ENCODE data around the gene NFIC. TPM values are rescaled to one million over a fixed set of nuclear protein-coding genes. Genes with fewer than 3 reads are reported as not detected.
A peak's percentile ranks its signal among the peaks of the same experiment; 100 is the strongest.

The NFIC gene
- total RNA-seq, 4 donors from 2014 or later: 125 to 285 (median 155) TPM

DNA sequence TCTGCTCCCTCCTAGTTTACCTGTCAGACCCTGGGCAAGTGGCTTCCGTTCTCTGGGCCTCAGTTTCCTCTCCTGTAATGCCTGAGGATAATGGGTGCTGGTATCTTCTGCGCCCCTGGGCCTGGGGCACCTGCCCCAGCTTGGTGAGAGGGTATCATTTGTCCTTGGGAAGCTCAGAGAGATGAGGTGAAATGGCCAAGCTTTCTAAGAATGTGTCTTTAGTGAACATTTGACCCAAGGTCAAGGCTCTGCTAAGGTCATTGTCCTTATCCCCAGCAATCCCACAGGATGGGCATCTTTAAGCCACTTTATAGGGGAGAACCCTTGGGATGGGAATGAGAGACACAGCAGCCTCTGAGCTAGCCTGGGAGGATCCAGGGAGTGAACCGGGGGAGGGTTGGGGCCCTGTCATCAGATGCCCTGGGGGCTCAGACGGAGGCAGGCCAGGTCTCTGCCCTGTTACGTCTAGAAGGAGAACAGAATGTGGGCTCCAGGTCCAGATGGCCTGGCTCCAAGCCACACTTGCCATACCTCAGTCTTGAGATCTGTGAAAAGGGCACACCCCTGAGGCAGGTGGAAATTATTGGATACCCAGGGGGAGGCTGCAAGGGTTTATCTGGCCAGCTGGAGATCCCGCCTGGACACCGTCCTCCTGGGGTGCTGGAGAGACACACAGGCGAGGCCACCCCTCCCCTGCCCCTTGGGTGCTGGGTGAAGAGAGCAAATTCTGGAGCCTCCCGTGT, 1.1 kb upstream of the NFIC start:
- no peaks in the 10 kb centered on the region for H3K9me3 ChIP-seq
- 65% methylated on average over 2 of the region's 9 CpGs; no CpG with 5 or more reads in 1 of the 2 donors for WGBS, 2 donors (ENCODE audit: low coverage in 1 of 2)
- H3K27ac ChIP-seq: peak overlapping the region; percentile 98 to 100 (median 100)
- H3K4me3 ChIP-seq: peak overlapping the region; percentile 85 to 94
- peaks cover 0 to 71% (median 17%) of the 10 kb centered on the region in 3 donors for H3K4me1 ChIP-seq
- TF ChIP-seq POLR2AphosphoS5 (IDR thresholded peaks at IDR 0.05) (peak; percentile 21), CTCF (IDR thresholded peaks at IDR 0.05) (no peak), EP300 (IDR thresholded peaks at IDR 0.05) (no peak), POLR2A (IDR thresholded peaks at IDR 0.05) (no peak)
- peak; percentile 33 for ATAC-seq
- H3K36me3 ChIP-seq: no peaks in the 10 kb centered on the region
- no peaks in the 10 kb centered on the region for H3K27me3 ChIP-seq

GRCh38 chr19:3366753-3367627, 607 bp downstream of the NFIC start:
- Histone ChIP-seq H3K9me3 (no peaks in the 10 kb centered on the region), H3K27me3 (no peaks in the 10 kb centered on the region), H3K27ac (peak overlapping the region; percentile 98 to 100 (median 100)), H3K36me3 (no peaks in the 10 kb centered on the region), H3K4me3 (peak overlapping the region; percentile 85 to 94), H3K4me1 (peaks cover 0 to 78% (median 22%) of the 10 kb centered on the region in 3 donors)
- TF ChIP-seq POLR2AphosphoS5 (IDR thresholded peaks at IDR 0.05): no peak
- TF ChIP-seq POLR2A (IDR thresholded peaks at IDR 0.05): peak; percentile 30 to 54
- WGBS, 2 donors (ENCODE audit: low coverage in 1 of 2): 0% methylated on average over 9 of the region's 65 CpGs; no CpG with 5 or more reads in 1 of the 2 donors
- no peak for ATAC-seq

- Histone ChIP-seq H3K4me3 (peak overlapping the region; percentile 85 to 94), H3K36me3 (no peaks in the 10 kb centered on the region), H3K27ac (peak overlapping the region; percentile 98 to 100 (median 100)), H3K4me1 (peaks cover 0 to 78% (median 23%) of the 10 kb centered on the region in 3 donors), H3K9me3 (no peaks in the 10 kb centered on the region), H3K27me3 (no peaks in the 10 kb centered on the region)
- TF ChIP-seq POLR2A (IDR thresholded peaks at IDR 0.05) (no peak), EP300 (IDR thresholded peaks at IDR 0.05) (no peak), POLR2AphosphoS5 (IDR thresholded peaks at IDR 0.05) (no peak), CTCF (IDR thresholded peaks at IDR 0.05) (no peak)
- 0% methylated on average over 5 of the region's 24 CpGs; no CpG with 5 or more reads in 1 of the 2 donors for WGBS, 2 donors (ENCODE audit: low coverage in 1 of 2)
- ATAC-seq: no peak
Observed at GRCh38 chr19:3367628-3368440, 1.5 kb downstream of the NFIC start.

DNA sequence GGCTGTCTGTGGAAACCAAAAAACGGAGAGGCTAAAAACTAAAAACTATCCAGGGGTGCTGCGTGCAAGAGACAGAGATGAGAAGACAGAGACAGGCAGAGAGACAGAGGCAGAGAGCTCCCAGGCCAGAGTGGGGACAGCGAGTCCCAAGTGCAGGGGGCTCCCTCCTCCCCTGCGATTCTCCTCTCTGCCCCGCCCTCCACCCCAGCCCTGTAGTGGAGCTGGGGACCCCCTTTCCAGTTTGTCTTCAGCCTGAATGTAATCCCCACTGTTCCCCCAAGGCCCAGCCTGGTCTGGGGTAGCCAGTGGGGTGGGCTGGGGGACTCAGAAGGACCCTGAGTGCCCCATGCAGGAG, 2.0 kb downstream of the NFIC start:
- Histone ChIP-seq H3K27me3 (no peaks in the 10 kb centered on the region), H3K36me3 (no peaks in the 10 kb centered on the region), H3K9me3 (no peaks in the 10 kb centered on the region), H3K4me3 (peak overlapping the region; percentile 85 to 94), H3K27ac (peak overlapping the region; percentile 98 to 100 (median 100)), H3K4me1 (peaks cover 0 to 79% (median 23%) of the 10 kb centered on the region in 3 donors)
- ATAC-seq: no peak
- 18 to 30% methylated on average over 3 to 4 of the region's 5 CpGs for WGBS, 2 donors (ENCODE audit: low coverage in 1 of 2)
- TF ChIP-seq EP300 (IDR thresholded peaks at IDR 0.05) (no peak), POLR2AphosphoS5 (IDR thresholded peaks at IDR 0.05) (no peak)

DNA sequence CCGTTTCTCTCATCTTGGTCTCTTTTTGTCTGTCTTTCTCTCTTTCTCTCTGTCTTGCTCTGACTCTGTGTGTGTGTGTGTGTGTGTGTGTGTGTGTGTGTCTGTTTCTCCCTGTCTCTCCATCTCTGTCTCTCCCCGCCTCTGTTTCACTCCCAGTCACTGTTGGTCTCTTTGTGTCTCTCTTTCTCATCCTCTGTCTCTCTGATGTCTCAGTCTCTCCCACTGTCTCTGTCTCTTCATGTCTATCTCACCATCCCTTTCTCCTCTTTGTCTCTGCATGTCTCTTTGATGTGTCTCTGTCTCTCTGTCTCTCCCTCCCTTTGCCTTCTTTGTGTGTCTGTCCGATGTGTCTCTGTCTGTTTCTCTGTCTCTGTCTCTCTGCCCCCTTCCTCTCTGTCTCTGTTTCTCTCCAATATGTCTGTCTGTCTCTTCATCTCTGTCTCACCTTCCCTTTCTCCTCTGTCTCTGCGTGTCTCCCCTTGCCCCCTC, 2.5 kb downstream of the NFIC start:
- ATAC-seq: no peak
- no peaks in the 10 kb centered on the region for H3K9me3 ChIP-seq
- no peaks in the 10 kb centered on the region for H3K36me3 ChIP-seq
- peak overlapping the region; percentile 85 to 94 for H3K4me3 ChIP-seq
- TF ChIP-seq CTCF (IDR thresholded peaks at IDR 0.05) (no peak), POLR2A (IDR thresholded peaks at IDR 0.05) (no peak), EP300 (IDR thresholded peaks at IDR 0.05) (no peak)
- peaks cover 0 to 79% (median 26%) of the 10 kb centered on the region in 3 donors for H3K4me1 ChIP-seq
- 5 to 15% methylated on average over 3 to 4 of the region's 4 CpGs for WGBS, 2 donors (ENCODE audit: low coverage in 1 of 2)
- no peaks in the 10 kb centered on the region for H3K27me3 ChIP-seq
- H3K27ac ChIP-seq: peak overlapping the region; percentile 98 to 100 (median 100)

Measured in gastroesophageal sphincter (tissue), 4 donors.